ENCODE results near the gene CKS2. TPM values are rescaled to one million over a fixed set of nuclear protein-coding genes. Genes with fewer than 3 reads are reported as not detected.

CKS2 gene
- total and polyA plus RNA-seq, 4 donors, result 5.4 to 14.9 (median 7.3) TPM

DNA sequence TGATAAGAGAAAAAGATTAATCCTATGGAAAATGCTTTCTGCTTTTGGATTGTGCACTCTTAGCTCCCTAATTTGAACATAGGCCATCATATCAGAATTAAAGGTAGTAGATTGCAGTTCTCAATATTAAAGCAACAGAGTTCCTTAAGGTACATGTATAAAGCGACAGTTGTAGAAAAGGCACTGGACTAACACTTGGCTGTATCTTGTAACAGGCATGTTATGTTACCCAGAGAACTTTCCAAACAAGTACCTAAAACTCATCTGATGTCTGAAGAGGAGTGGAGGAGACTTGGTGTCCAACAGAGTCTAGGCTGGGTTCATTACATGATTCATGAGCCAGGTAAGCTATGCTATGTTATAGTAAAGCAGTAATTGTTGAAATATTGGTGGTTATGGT lies 4.0 kb downstream of the CKS2 start:
- no peak overlapping the region for H3K4me3 ChIP-seq (ENCODE audit: low read length in 2 of 2)
- WGBS, 2 donors, result 96 to 97% methylated on average over 1 of the region's 1 CpG

DNA sequence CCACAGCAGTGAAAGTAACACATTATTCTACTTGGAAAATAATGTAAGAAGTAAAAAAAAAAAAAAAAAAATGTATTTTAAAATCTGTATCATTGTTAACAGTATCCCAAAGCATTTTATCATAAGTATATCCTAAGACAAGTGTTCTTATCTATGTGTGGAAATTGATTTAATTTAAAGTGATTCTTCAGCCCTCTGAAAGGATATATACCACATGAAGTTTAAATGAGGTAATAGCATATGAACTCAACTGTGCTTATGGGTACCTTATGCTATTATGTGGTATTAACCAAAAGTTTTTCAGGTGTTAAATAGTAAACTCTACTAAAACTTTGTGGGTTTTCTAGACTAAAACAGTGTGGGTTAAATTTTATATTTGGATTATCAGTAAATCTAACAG lies 4.5 kb downstream of the CKS2 start:
- Histone ChIP-seq H3K4me1 (ENCODE audit: control insufficient read depth in 1 of 2, insufficient read depth in 2 of 2, low read length in 2 of 2) (peaks cover 2 to 10% of the 10 kb centered on the region in 2 donors), H3K9me3 (ENCODE audit: control insufficient read depth, low read length) (no peaks in the 10 kb centered on the region), H3K4me3 (ENCODE audit: low read length in 2 of 2) (no peak overlapping the region), H3K27me3 (ENCODE audit: control insufficient read depth in 1 of 2, insufficient read depth in 2 of 2, low read length in 1 of 2) (no peaks in the 10 kb centered on the region), H3K36me3 (ENCODE audit: control insufficient read depth in 1 of 2, insufficient read depth in 2 of 2, low read length in 1 of 2) (no peaks in the 10 kb centered on the region), H3K27ac (ENCODE audit: low read depth in 1 of 2, low read length in 2 of 2) (no peak overlapping the region)
- intact Hi-C loops (cut with DNase I), result no loop called here
- DNase-seq, result no peak
- no peak for ATAC-seq (ENCODE audit: low FRiP score)

More for the DNA sequence above, 4.0 kb downstream of the CKS2 start:
- intact Hi-C loops (cut with DNase I), result no loop called here
- no peak for DNase-seq
- no peak for ATAC-seq (ENCODE audit: low FRiP score)
- H3K36me3 ChIP-seq (ENCODE audit: control insufficient read depth in 1 of 2, insufficient read depth in 2 of 2, low read length in 1 of 2), result no peaks in the 10 kb centered on the region
- H3K9me3 ChIP-seq (ENCODE audit: control insufficient read depth, low read length), result no peaks in the 10 kb centered on the region
- H3K27me3 ChIP-seq (ENCODE audit: control insufficient read depth in 1 of 2, insufficient read depth in 2 of 2, low read length in 1 of 2), result no peaks in the 10 kb centered on the region
- H3K4me1 ChIP-seq (ENCODE audit: control insufficient read depth in 1 of 2, insufficient read depth in 2 of 2, low read length in 2 of 2), result peaks cover 2 to 8% of the 10 kb centered on the region in 2 donors
- H3K27ac ChIP-seq (ENCODE audit: low read depth in 1 of 2, low read length in 2 of 2), result no peak overlapping the region

DNA sequence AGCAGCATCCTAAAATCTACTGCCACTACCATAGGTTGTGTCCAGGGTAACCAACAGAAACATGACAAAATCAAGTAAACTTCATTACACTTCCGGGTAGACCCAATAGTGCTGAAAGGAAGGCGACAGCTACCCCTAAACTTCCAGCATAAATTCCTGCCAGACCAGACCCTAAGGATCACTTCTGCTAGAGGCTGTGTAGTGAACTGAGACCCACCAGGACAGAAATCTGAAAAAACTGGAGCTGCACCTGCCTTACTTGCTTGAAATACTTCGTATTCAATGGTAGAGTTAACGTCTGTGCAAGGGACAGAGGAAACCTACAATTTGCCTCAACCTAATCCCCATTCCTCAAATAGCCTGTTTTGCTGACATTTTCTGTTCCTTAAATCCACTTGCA lies 6.3 kb downstream of the CKS2 start:
- no peak overlapping the region for H3K4me3 ChIP-seq (ENCODE audit: low read length in 2 of 2)

GRCh38 chr9:89318123-89319014 lies 7.4 kb downstream of the CKS2 start, which contains the start of gene SECISBP2:
SECISBP2 (plus strand) TSS chr9:89318500; CDS start chr9:89318577, 77 bp downstream.
- peak; percentile 98 for DNase-seq
- peak; percentile 100 for ATAC-seq (ENCODE audit: low FRiP score)
- peak within 1 kb of the TSS; percentile 46 to 96 for H3K4me3 ChIP-seq (ENCODE audit: low read length in 2 of 2)
- H3K36me3 ChIP-seq (ENCODE audit: control insufficient read depth in 1 of 2, insufficient read depth in 2 of 2, low read length in 1 of 2), result no peaks in the 10 kb centered on the region
- no peaks in the 10 kb centered on the region for H3K27me3 ChIP-seq (ENCODE audit: control insufficient read depth in 1 of 2, insufficient read depth in 2 of 2, low read length in 1 of 2)
- H3K27ac ChIP-seq (ENCODE audit: low read depth in 1 of 2, low read length in 2 of 2), result peak within 1 kb of the TSS; percentile 49 to 93
- 0% methylated on average over 75 to 91 of the region's 91 CpGs for WGBS, 2 donors
- no peaks in the 10 kb centered on the region for H3K9me3 ChIP-seq (ENCODE audit: control insufficient read depth, low read length)
- peaks cover 2 to 13% of the 10 kb centered on the region in 2 donors for H3K4me1 ChIP-seq (ENCODE audit: control insufficient read depth in 1 of 2, insufficient read depth in 2 of 2, low read length in 2 of 2)
- intact Hi-C loops (cut with DNase I), result no loop called here

More for the DNA sequence above, 6.3 kb downstream of the CKS2 start:
- no peak for DNase-seq
- WGBS, 2 donors, result 88 to 89% methylated on average over 4 of the region's 4 CpGs
- no peaks in the 10 kb centered on the region for H3K27me3 ChIP-seq (ENCODE audit: control insufficient read depth in 1 of 2, insufficient read depth in 2 of 2, low read length in 1 of 2)
- no peaks in the 10 kb centered on the region for H3K9me3 ChIP-seq (ENCODE audit: control insufficient read depth, low read length)
- H3K4me1 ChIP-seq (ENCODE audit: control insufficient read depth in 1 of 2, insufficient read depth in 2 of 2, low read length in 2 of 2), result peaks cover 2 to 13% of the 10 kb centered on the region in 2 donors
- no peak overlapping the region for H3K27ac ChIP-seq (ENCODE audit: low read depth in 1 of 2, low read length in 2 of 2)
- no peak for ATAC-seq (ENCODE audit: low FRiP score)
- H3K36me3 ChIP-seq (ENCODE audit: control insufficient read depth in 1 of 2, insufficient read depth in 2 of 2, low read length in 1 of 2), result no peaks in the 10 kb centered on the region
- intact Hi-C loops (cut with DNase I), result no loop called here

GRCh38 chr9:89319015-89319905 lies 8.3 kb downstream of the CKS2 start:
- no peak for DNase-seq
- Histone ChIP-seq H3K27ac (ENCODE audit: low read depth in 1 of 2, low read length in 2 of 2) (peak overlapping the region; percentile 49 to 93), H3K9me3 (ENCODE audit: control insufficient read depth, low read length) (no peaks in the 10 kb centered on the region), H3K27me3 (ENCODE audit: control insufficient read depth in 1 of 2, insufficient read depth in 2 of 2, low read length in 1 of 2) (no peaks in the 10 kb centered on the region), H3K36me3 (ENCODE audit: control insufficient read depth in 1 of 2, insufficient read depth in 2 of 2, low read length in 1 of 2) (no peaks in the 10 kb centered on the region), H3K4me1 (ENCODE audit: control insufficient read depth in 1 of 2, insufficient read depth in 2 of 2, low read length in 2 of 2) (peaks cover 2 to 13% of the 10 kb centered on the region in 2 donors), H3K4me3 (ENCODE audit: low read length in 2 of 2) (peak overlapping the region; percentile 46 to 96)
- intact Hi-C loops (cut with DNase I), result no loop called here
- ATAC-seq (ENCODE audit: low FRiP score), result no peak
- WGBS, 2 donors, result 0 to 1% methylated on average over 13 of the region's 13 CpGs

DNA sequence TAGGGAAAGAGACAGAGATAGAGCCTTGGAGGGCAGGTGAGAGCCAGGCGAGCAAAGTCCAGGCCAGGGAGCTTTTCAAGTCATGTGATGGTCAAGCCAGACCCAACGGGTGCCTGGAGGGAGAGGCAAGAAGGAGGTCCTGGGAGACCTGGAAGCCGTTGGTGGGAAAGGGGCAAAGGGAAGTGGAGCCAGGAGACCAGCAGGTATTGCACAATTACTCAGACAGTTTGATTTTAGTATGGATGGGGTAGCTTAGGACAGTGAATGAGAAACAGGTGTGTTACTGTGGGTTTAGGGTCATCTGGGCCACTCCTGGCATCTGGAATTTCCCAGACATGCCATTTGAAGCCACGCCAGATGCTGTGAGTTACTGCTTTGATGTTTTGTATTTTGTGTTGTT lies 12.4 kb downstream of the CKS2 start:
- Histone ChIP-seq H3K4me3 (ENCODE audit: low read length in 2 of 2) (no peak overlapping the region), H3K36me3 (ENCODE audit: control insufficient read depth in 1 of 2, insufficient read depth in 2 of 2, low read length in 1 of 2) (peaks cover 1 to 3% of the 10 kb centered on the region in 2 donors), H3K27ac (ENCODE audit: low read depth in 1 of 2, low read length in 2 of 2) (no peak overlapping the region), H3K4me1 (ENCODE audit: control insufficient read depth in 1 of 2, insufficient read depth in 2 of 2, low read length in 2 of 2) (peaks cover 0 to 6% of the 10 kb centered on the region in 2 donors), H3K27me3 (ENCODE audit: control insufficient read depth in 1 of 2, insufficient read depth in 2 of 2, low read length in 1 of 2) (no peaks in the 10 kb centered on the region), H3K9me3 (ENCODE audit: control insufficient read depth, low read length) (no peaks in the 10 kb centered on the region)
- DNase-seq, result no peak
- no peak for ATAC-seq (ENCODE audit: low FRiP score)
- intact Hi-C loops (cut with DNase I), result loop anchor here in 1 of 2 donors (5.0 kb wide), 1 partner anchor 229 kb away; no protein-coding TSS in a partner anchor
- 78 to 82% methylated on average over 4 of the region's 4 CpGs for WGBS, 2 donors

- intact Hi-C loops (cut with DNase I), result no loop called here
- Histone ChIP-seq H3K27me3 (ENCODE audit: control insufficient read depth in 1 of 2, insufficient read depth in 2 of 2, low read length in 1 of 2) (no peaks in the 10 kb centered on the region), H3K4me1 (ENCODE audit: control insufficient read depth in 1 of 2, insufficient read depth in 2 of 2, low read length in 2 of 2) (peaks cover 0 to 2% of the 10 kb centered on the region in 2 donors), H3K9me3 (ENCODE audit: control insufficient read depth, low read length) (no peaks in the 10 kb centered on the region), H3K4me3 (ENCODE audit: low read length in 2 of 2) (no peak overlapping the region), H3K36me3 (ENCODE audit: control insufficient read depth in 1 of 2, insufficient read depth in 2 of 2, low read length in 1 of 2) (peaks cover 4 to 7% of the 10 kb centered on the region in 2 donors), H3K27ac (ENCODE audit: low read depth in 1 of 2, low read length in 2 of 2) (no peak overlapping the region)
- 83% methylated on average over 3 of the region's 3 CpGs for WGBS, 2 donors
- DNase-seq, result no peak
- no peak for ATAC-seq (ENCODE audit: low FRiP score)
Measured at GRCh38 chr9:89325733-89326132, 14.7 kb downstream of the CKS2 start.

DNA sequence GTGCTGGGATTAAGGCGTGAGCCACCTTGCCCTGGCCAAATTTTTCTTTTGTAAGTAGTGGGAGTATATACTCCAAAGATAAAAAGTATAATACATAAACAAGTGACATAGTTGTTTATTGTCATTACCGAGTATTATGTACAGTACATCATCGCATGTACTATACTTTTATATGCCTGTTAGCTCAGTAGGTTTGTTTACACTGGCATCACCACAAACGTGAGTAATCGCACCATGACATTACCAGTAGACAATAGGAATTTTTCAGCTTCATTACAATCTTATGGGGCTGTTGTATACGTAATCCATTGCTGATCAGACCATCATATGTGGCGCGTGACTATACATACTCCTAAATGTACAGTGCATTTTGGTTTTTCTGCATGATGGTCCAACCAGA lies 17.1 kb downstream of the CKS2 start:
- intact Hi-C loops (cut with DNase I), result no loop called here
- Histone ChIP-seq H3K9me3 (ENCODE audit: control insufficient read depth, low read length) (no peaks in the 10 kb centered on the region), H3K27ac (ENCODE audit: low read depth in 1 of 2, low read length in 2 of 2) (no peak overlapping the region), H3K4me3 (ENCODE audit: low read length in 2 of 2) (no peak overlapping the region), H3K27me3 (ENCODE audit: control insufficient read depth in 1 of 2, insufficient read depth in 2 of 2, low read length in 1 of 2) (no peaks in the 10 kb centered on the region), H3K4me1 (ENCODE audit: control insufficient read depth in 1 of 2, insufficient read depth in 2 of 2, low read length in 2 of 2) (no peaks in the 10 kb centered on the region), H3K36me3 (ENCODE audit: control insufficient read depth in 1 of 2, insufficient read depth in 2 of 2, low read length in 1 of 2) (peaks cover 6 to 12% of the 10 kb centered on the region in 2 donors)
- ATAC-seq (ENCODE audit: low FRiP score), result no peak
- 82 to 87% methylated on average over 8 of the region's 8 CpGs for WGBS, 2 donors
- no peak for DNase-seq

Measured in aorta (tissue), 5 donors.